Effector memory CD4-positive, alpha-beta T cell (primary cell): ENCODE results near the gene NDST4.

Experiments
- DNase-seq, 3 donors: peaks; one replicate each; pipeline ENCODE4 v3.0.0-alpha.2; 2020
- H3K27ac ChIP-seq: 2 replicates; pipeline ENCODE4 v1.7.0; 2013; ENCODE audit warnings: mild to moderate bottlenecking, low read length, moderate library complexity; ENCODE audit not compliant: insufficient read depth, poor library complexity, severe bottlenecking
- H3K27me3 ChIP-seq: replicated peaks from 2 replicates; pipeline ENCODE4 v1.7.0; 2013; ENCODE audit warnings: mild to moderate bottlenecking, low read length; ENCODE audit not compliant: insufficient read depth, control insufficient read depth, poor library complexity, severe bottlenecking
- H3K36me3 ChIP-seq: 2 replicates; pipeline ENCODE4 v1.7.0; 2013; ENCODE audit warnings: mild to moderate bottlenecking, low read length, moderate library complexity; ENCODE audit not compliant: control insufficient read depth, insufficient read depth
- H3K4me1 ChIP-seq: 2 replicates; pipeline ENCODE4 v1.7.0; 2013; ENCODE audit warnings: low read length, mild to moderate bottlenecking; ENCODE audit not compliant: control insufficient read depth, insufficient read depth, poor library complexity, severe bottlenecking
- H3K4me3 ChIP-seq: 2 replicates; pipeline ENCODE4 v1.7.0; 2013; ENCODE audit warnings: low read length, low read depth, mild to moderate bottlenecking; ENCODE audit not compliant: insufficient read depth, poor library complexity, severe bottlenecking
- H3K9me3 ChIP-seq: 2 replicates; pipeline ENCODE4 v1.7.0; 2013; ENCODE audit warnings: mild to moderate bottlenecking, low read length, moderate library complexity; ENCODE audit not compliant: control insufficient read depth
- total RNA-seq, 3 donors: gene quantifications; one replicate each; lab custom pipeline; 2026; lab: John Stamatoyannopoulos, UW

The NDST4 gene
- 0 reads per million in 3 donors for total RNA-seq

DNA sequence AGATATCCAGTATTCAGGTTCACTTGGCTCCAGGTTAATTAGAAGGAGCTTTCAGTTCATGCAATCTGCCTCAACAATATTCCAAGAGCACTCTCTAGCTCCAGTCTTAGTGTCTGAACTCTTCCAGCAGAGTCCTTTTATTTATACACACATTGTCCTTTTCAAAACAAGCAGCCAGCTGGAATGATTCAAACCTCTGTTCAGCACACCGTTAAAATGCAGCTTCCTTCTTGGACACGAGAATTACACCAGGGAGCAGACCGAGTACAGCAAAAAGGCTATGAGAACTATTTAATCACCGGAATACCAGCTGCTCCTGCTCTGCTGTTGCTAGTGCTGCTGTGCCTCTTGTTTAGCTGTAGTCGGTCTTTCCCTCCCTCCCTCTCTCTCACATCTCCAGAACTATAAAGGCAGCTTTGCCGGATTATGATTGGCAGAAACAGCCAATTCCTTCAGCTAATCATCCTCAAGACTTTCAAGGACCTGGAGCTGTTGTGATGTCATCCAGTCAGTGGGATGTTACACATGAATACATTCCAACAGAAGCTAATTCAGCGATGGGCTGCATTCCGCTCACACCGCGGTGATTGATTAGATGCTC is at the start of gene NDST4:
NDST4 (minus strand) TSS at position 115 of the 601 bp plus-strand sequence. CDS start 36,584 bp downstream, outside the sequence.
- Histone ChIP-seq H3K27me3 (no peaks in the 10 kb centered on the region), H3K9me3 (no peaks in the 10 kb centered on the region), H3K27ac (no peak within 1 kb of the TSS), H3K4me3 (no peak within 1 kb of the TSS), H3K4me1 (no peaks in the 10 kb centered on the region), H3K36me3 (no peaks in the 10 kb centered on the region)
- DNase-seq, result no peak

DNA sequence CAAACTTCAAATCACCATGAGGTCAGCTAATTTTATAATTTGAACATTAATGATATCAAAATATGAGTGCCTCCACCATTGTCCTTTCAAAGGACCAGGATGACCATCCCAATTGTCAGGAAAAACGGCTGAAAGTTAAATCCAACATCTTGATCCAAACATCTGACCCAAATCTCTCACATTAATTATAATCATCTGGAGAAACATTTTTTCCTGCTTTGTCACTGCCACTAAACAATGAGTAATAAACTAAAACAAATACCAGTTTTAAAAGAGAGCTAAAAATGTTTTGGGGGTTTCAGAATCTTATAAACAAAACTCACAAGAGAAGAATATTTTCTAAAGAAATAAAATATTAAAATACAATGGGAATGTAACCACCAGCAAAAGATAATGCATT is 45.7 kb upstream of the NDST4 start:
- no peaks in the 10 kb centered on the region for H3K36me3 ChIP-seq
- H3K4me1 ChIP-seq, result no peaks in the 10 kb centered on the region
- no peak for DNase-seq
- no peak overlapping the region for H3K27ac ChIP-seq
- no peaks in the 10 kb centered on the region for H3K27me3 ChIP-seq
- no peak overlapping the region for H3K4me3 ChIP-seq
- H3K9me3 ChIP-seq, result no peaks in the 10 kb centered on the region

DNA sequence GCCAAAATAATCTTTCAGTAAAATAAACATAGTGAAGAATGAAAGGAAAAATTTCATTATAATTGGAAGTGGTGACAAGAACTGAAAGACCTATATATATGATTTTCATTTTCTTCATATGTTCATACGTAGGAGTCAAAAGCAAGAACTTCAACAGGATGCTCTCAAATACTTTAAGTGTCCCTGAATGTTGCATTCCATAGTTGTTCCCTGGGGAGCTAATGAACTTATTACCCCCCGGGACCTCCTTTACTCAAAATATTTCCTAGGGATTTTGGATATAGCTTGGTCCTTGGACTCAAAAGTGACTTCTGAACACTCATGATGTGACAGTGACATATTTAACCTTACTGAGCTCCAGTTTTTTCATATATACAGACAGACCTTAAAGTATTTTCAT is 44.9 kb upstream of the NDST4 start:
- Histone ChIP-seq H3K9me3 (no peaks in the 10 kb centered on the region), H3K4me3 (no peak overlapping the region), H3K27me3 (no peaks in the 10 kb centered on the region), H3K4me1 (no peaks in the 10 kb centered on the region), H3K36me3 (no peaks in the 10 kb centered on the region), H3K27ac (no peak overlapping the region)
- DNase-seq, result no peak

DNA sequence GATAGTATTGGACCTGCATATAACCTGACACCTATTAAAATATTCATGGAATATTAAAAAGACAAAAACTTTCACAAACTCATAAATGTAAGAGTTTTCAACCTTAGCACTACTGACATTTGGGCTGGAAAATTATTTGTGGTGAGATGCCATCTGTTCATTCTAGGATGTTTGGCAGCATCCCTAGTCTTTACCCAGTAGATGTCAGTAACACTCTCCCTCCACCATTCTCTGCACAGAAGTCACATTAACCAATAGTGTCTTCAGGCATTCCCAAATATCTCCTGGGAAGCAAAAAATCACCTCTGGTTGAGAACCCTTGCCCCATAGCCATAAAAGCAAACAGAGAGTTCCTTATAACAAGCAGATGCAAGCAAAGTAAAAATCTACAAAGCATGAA is 41.4 kb upstream of the NDST4 start:
- no peaks in the 10 kb centered on the region for H3K36me3 ChIP-seq
- no peaks in the 10 kb centered on the region for H3K4me1 ChIP-seq
- no peak for DNase-seq
- no peak overlapping the region for H3K4me3 ChIP-seq
- no peak overlapping the region for H3K27ac ChIP-seq
- H3K27me3 ChIP-seq, result no peaks in the 10 kb centered on the region
- no peaks in the 10 kb centered on the region for H3K9me3 ChIP-seq

DNA sequence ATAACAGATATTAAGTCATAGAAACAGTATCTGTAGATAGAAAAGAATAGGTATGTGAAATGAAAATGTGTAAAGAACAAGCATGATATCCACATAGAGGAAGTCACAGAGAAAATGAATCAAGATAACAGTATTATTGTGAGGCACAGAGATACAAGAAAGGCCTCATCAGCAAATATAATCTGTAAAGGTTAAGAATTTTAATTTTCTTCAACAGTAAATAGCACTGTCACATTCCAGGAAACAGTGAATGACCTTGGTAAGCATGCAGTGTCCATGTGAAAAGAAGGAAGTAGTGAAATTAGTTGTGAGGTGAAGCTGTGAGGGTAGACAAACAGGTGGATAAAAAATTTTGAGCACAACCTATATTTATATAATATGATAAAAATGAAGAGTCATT is 39.5 kb upstream of the NDST4 start:
- Histone ChIP-seq H3K27me3 (no peaks in the 10 kb centered on the region), H3K4me3 (no peak overlapping the region)
- no peak for DNase-seq

DNA sequence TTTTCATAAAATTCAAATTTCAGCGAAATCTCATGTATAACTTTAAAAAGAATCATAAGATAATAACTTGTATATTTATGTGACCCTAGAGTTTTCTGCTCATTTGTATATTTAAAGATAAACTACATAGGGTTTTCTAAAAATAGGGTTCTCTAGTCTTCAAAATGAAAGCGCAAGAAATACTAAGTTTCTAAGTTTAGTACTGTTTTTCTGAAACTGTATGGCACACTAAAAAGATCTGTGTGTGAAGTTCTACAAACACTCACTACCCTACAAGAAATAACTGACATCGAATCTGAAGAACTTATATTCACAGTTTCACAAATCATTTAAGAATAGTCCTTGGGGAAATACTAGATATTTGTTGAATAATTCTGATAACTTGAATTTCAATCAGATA is 38.7 kb upstream of the NDST4 start:
- Histone ChIP-seq H3K4me3 (no peak overlapping the region), H3K27me3 (no peaks in the 10 kb centered on the region), H3K36me3 (no peaks in the 10 kb centered on the region), H3K27ac (no peak overlapping the region), H3K9me3 (no peaks in the 10 kb centered on the region), H3K4me1 (no peaks in the 10 kb centered on the region)
- no peak for DNase-seq

More for the DNA sequence above, 39.5 kb upstream of the NDST4 start:
- Histone ChIP-seq H3K27ac (no peak overlapping the region), H3K9me3 (no peaks in the 10 kb centered on the region), H3K4me1 (no peaks in the 10 kb centered on the region), H3K36me3 (no peaks in the 10 kb centered on the region)

DNA sequence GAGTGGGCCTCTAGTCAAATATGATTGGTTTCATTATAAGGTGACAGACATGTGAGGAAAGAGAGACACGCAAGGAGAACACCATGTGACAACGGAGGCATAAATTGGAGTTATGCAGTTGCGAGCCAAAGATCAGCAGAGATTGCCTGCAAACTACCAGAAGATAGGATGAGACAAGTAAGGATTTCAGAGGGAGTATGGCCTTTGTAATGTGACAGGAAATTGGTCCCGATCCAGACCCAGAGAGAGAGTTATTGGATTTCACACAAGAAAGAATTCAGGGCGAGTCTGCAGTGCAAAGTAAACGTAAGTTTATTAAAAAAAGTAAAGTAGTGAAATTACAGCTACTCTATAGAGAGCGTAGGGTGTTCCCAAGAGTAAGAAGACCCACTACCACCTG is 35.7 kb upstream of the NDST4 start:
- DNase-seq, result no peak
- no peak overlapping the region for H3K27ac ChIP-seq
- no peaks in the 10 kb centered on the region for H3K9me3 ChIP-seq
- H3K36me3 ChIP-seq, result no peaks in the 10 kb centered on the region
- H3K4me3 ChIP-seq, result no peak overlapping the region
- H3K4me1 ChIP-seq, result no peaks in the 10 kb centered on the region
- no peaks in the 10 kb centered on the region for H3K27me3 ChIP-seq

DNA sequence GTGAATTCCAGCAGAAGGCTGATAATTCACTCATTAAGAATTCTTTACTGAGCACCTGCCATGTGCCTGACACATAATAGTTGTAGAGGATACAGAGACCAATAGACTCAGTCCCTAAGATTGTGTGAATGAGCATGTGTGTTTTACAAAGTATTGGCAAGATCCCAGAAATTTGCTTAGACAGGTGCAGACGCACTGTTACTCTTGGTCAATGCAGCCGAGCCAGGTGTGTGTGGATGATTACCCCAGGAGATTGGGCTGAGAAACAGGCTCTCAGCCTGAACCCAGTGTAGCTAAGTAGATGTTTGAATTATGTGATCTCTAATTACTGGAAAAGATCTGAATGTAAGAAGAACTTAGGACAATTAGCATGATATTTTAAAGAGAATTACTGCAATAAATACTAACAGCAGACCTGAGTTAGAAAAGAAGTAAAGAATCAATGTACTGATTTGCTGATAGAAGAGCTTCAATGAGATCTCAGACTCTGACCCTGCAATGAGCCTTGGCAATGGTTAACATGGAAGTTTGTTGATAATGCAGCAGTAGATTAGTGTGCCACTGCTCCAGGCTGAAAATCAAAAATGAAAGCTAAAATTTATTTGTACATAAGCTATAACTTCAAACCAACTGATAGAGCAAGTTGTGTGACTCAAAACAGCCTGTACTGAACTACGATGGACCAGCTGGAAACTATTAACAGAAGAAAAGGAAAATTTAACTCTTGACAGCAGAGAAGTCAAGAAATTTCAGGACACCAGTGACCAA is 32.2 kb upstream of the NDST4 start:
- H3K9me3 ChIP-seq, result no peaks in the 10 kb centered on the region
- no peaks in the 10 kb centered on the region for H3K27me3 ChIP-seq
- no peaks in the 10 kb centered on the region for H3K4me1 ChIP-seq
- no peaks in the 10 kb centered on the region for H3K36me3 ChIP-seq
- H3K27ac ChIP-seq, result no peak overlapping the region
- no peak overlapping the region for H3K4me3 ChIP-seq
- DNase-seq, result no peak

DNA sequence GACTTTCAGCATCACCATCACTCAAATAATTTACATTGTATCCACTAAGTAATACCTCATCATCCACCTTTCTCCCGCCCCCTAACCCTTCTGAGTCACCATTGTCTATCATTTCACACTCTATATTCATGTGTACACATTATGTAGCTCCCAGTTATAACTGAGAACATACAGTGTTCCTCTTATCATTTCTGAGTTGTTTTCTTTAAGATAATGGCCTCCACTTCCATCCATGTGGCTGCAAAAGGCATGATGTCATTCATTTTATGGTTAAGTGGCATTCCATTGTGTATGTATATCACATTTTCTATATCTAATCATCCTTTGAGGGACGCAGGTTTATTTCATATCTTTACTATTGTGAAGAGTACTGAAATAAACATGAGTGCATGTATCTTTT is 14.6 kb upstream of the NDST4 start:
- H3K4me1 ChIP-seq, result no peaks in the 10 kb centered on the region
- no peak for DNase-seq

DNA sequence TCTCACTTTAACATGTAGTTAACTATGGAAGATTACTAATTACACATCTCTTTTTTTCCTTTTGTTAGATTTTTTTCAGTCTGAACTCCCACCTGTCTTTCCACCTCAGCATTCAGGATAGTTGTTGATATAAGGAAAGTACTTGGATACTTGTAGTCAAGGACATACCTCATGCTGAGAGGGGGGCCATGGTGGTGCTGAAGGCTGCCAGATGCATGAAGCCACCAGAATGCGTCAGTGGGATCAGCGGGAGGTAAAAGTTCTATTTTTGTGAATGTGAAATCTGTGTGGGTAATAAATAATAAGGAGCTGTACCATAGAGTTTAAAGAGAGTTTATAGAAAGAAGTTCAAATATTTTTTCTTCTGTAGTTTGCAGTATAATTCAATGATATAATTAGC is 13.1 kb upstream of the NDST4 start:
- H3K4me3 ChIP-seq, result no peak overlapping the region
- DNase-seq, result no peak
- H3K36me3 ChIP-seq, result no peaks in the 10 kb centered on the region
- H3K4me1 ChIP-seq, result no peaks in the 10 kb centered on the region
- no peaks in the 10 kb centered on the region for H3K9me3 ChIP-seq
- no peak overlapping the region for H3K27ac ChIP-seq
- no peaks in the 10 kb centered on the region for H3K27me3 ChIP-seq

More for the DNA sequence above, 14.6 kb upstream of the NDST4 start:
- Histone ChIP-seq H3K27me3 (no peaks in the 10 kb centered on the region), H3K36me3 (no peaks in the 10 kb centered on the region), H3K27ac (no peak overlapping the region), H3K4me3 (no peak overlapping the region), H3K9me3 (no peaks in the 10 kb centered on the region)
